ENCODE results near the gene PLEKHG4B. TPM values are rescaled to one million over a fixed set of nuclear protein-coding genes. Genes with fewer than 3 reads are reported as not detected.
"Not testable (repeated sequence)": the region's sequence is repeated elsewhere in the genome, so short reads cannot be mapped to it uniquely, and the experiment has no call there.

PLEKHG4B gene
- total and polyA plus RNA-seq, 2 experiments from 2014 or later, result 9.9 to 20.1 TPM

DNA sequence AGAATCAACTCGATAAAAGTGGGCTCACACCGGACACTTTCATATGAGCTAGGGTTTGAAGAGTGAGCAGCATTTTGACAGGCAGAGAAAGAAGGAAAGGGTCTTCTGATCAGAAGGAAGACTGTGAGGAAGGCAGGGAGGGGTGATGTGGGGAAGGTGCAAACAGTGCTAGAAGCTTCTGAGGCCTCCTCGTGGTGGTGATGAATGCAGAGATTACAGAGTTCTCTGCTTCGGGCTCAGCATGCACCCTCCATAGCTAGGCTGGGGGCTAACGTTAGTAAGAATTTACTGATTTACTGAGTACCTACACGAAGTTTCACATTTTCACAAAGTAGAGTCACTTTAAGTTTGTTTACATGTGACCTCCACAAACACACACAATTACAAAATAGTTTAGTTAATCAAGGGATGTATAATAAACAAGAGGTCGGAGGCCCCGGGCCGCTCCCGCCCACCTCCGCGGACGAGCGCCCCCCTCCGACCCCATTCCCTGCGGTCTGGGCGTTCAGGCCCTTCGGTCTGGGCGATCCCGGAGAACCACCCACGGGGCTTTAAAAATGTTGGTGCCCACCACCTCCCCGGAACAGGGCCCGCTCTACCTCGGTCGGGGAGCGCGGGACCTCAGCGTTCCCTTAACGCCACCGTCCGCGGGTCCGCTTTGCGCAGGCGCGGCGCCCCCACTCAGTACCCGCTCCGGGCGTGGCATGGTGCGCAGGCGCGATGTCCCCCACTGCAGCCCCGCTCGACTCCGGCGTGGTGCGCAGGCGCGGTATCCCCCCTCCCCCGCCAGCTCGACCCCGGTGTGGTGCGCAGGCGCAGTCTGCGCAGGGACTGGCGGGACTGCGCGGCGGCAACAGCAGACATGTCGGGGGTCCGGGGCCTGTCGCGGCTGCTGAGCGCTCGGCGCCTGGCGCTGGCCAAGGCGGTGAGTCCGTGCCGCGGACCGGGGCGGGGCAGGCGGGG, 125.8 kb downstream of the PLEKHG4B start, which contains the start of the genes CCDC127 and SDHA:
CCDC127 (minus strand) TSS at position 660 of the 963 bp plus-strand sequence. CDS start 1,304 bp downstream, outside the sequence.
SDHA (plus strand) TSS at position 827 of the 963 bp plus-strand sequence; CDS start at position 863, 36 bp downstream.
- DNase-seq (ENCODE audit: low read depth in 1 of 2, low spot score in 1 of 2), result peak; percentile 94 to 97
- H3K9me3 ChIP-seq (ENCODE audit: low read depth); H3K27me3 ChIP-seq; H3K36me3 ChIP-seq; H3K4me1 ChIP-seq (ENCODE audit: low read depth): not testable (repeated sequence)
- peak within 1 kb of the TSS; percentile 94 for H3K4me3 ChIP-seq
- peak within 1 kb of the TSS; percentile 95 for H3K27ac ChIP-seq
- TF ChIP-seq, protein P1, sequence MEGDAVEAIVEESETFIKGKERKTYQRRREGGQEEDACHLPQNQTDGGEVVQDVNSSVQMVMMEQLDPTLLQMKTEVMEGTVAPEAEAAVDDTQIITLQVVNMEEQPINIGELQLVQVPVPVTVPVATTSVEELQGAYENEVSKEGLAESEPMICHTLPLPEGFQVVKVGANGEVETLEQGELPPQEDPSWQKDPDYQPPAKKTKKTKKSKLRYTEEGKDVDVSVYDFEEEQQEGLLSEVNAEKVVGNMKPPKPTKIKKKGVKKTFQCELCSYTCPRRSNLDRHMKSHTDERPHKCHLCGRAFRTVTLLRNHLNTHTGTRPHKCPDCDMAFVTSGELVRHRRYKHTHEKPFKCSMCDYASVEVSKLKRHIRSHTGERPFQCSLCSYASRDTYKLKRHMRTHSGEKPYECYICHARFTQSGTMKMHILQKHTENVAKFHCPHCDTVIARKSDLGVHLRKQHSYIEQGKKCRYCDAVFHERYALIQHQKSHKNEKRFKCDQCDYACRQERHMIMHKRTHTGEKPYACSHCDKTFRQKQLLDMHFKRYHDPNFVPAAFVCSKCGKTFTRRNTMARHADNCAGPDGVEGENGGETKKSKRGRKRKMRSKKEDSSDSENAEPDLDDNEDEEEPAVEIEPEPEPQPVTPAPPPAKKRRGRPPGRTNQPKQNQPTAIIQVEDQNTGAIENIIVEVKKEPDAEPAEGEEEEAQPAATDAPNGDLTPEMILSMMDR (IDR thresholded peaks at IDR 0.05; ENCODE audit: low read depth, low read length), result peak; percentile 46

DNA sequence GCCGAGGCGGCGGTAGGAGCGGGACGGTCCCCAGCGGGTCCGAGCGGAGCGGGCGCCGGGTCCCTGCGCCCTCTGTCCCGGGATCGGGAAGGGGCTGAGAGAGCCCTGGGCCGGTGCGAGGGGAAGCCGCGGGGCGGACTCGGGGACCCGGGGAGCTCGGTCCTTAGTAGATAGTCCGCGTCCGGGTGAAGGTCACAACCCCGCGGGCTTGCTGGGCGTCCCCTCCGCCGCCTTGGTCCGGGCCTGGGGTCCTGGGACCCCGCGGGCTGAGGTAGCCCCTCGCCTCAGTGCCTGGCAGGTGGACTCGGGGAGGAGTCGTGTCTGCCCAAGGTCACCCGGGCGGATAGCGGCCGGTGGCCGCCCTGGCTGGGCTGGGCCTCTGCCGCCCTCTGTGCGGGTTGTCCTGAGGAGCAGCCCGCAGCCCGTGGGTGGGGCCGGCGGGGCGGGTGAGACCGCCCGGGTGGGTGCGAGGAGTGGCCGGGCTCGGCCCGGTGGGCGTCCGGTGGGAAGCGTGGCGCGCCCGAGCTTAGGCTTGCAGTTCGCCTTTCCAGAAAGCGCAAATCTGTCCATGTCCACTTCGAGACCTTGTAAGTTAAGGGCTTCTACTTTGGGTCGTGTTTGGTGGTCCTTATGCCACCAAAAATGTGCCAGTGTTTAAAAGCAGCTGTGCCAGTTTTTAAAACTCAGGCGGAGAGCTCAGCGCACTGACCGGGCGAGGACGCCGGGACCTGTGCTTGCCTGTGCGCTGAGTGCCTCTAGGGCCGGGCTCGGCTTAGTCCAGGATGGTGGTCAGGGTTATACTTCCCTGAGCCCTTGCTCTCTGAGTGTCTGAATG, 126.7 kb downstream of the PLEKHG4B start:
- no peaks in the 10 kb centered on the region for H3K9me3 ChIP-seq (ENCODE audit: low read depth)
- DNase-seq (ENCODE audit: low read depth in 1 of 2, low spot score in 1 of 2), result peak; percentile 51 to 56
- H3K36me3 ChIP-seq, result no peaks in the 10 kb centered on the region
- TF ChIP-seq, protein P1 (IDR thresholded peaks at IDR 0.05; ENCODE audit: low read depth, low read length), result no peak
- H3K4me1 ChIP-seq (ENCODE audit: low read depth), result peaks cover 8% of the 10 kb centered on the region
- H3K27ac ChIP-seq, result peak overlapping the region; percentile 95
- H3K4me3 ChIP-seq, result peak overlapping the region; percentile 94
- no peaks in the 10 kb centered on the region for H3K27me3 ChIP-seq

DNA sequence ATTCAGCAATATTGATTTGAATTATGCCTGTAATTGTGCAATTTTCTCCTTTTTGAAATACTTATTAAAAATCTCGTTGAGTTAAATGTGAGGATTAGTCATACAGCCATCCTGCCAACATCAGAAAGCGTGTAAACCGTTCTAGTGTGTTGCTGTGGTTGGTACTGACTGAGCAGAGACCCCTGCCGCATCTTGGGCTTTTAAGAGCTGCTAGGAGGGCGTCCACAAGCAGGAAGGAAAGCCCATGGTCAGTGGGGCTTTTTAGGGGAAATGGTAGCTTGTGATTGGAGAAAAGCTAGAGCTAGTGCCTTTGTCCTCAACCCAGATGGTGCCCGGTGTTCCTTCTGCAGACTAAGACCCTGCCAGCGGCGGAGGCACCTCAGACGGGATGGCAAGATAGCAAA, 127.5 kb downstream of the PLEKHG4B start:
- Histone ChIP-seq H3K27me3 (no peaks in the 10 kb centered on the region), H3K4me3 (peak overlapping the region; percentile 94), H3K4me1 (ENCODE audit: low read depth) (peaks cover 8% of the 10 kb centered on the region), H3K36me3 (peaks cover 2% of the 10 kb centered on the region), H3K9me3 (ENCODE audit: low read depth) (no peaks in the 10 kb centered on the region), H3K27ac (no peak overlapping the region)
- DNase-seq (ENCODE audit: low read depth in 1 of 2, low spot score in 1 of 2), result peak; percentile 26 to 40
- TF ChIP-seq, protein P1 (IDR thresholded peaks at IDR 0.05; ENCODE audit: low read depth, low read length), result no peak

DNA sequence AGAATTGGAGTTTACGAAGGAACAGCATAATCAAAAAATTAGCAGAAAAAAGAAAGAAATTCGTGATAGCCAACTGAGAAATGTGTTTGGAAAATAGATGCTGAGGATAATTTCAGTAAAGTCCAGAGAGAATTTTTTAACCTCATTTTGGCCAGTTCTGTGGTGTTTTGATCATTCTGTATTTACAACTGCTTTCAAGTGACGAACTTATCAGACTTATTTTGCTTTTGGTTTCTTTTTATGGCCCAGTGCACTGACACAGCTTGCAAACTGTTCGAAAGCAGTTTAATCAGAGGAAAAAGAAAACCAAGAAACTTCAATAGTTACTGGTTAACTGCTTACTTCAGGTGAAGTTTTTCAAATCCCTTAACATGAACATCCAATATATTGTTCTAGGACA, 128.0 kb downstream of the PLEKHG4B start:
- TF ChIP-seq, protein P1 (IDR thresholded peaks at IDR 0.05; ENCODE audit: low read depth, low read length), result no peak
- Histone ChIP-seq H3K27ac (no peak overlapping the region), H3K4me3 (peak overlapping the region; percentile 94), H3K9me3 (ENCODE audit: low read depth) (no peaks in the 10 kb centered on the region), H3K27me3 (no peaks in the 10 kb centered on the region), H3K36me3 (peaks cover 7% of the 10 kb centered on the region), H3K4me1 (ENCODE audit: low read depth) (peaks cover 8% of the 10 kb centered on the region)
- no peak for DNase-seq (ENCODE audit: low read depth in 1 of 2, low spot score in 1 of 2)

DNA sequence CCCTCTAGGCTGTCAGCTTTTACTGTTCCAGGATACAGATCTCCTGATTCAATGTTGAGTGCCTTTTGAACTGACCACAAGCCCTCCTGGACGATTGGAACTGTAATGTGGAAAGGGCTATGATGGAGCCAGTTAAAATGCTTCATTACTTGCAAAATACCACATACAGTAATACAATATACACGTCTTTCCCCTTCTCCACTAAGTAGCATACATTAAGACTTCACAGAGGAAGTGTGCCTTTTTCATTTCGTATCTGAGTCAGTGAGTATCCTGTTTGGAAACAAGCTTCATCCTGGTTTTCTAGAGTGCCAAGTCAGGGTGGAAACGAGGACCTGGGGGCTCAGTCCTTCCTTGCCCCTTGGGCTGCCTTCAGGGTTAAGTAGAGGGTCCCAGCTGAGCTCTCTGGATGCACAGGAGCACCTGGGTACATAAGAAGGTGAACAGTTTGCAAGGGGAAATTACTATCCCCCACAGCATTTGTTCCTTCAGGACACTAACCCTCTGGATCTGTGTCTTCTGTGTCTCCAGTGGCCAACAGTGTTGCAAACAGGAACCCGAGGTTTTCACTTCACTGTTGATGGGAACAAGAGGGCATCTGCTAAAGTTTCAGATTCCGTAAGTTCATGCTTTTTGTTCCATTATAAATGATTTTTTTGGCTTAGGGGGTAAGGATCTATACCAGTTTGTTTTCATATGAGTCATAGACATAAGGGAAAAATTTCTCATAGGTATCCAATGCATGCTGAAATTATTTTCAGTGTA, 131.2 kb downstream of the PLEKHG4B start:
- H3K27me3 ChIP-seq; H3K4me1 ChIP-seq (ENCODE audit: low read depth); H3K4me3 ChIP-seq; H3K27ac ChIP-seq; H3K9me3 ChIP-seq (ENCODE audit: low read depth): not testable (repeated sequence)
- H3K36me3 ChIP-seq, result peaks cover 22% of the 10 kb centered on the region
- peak in 1 of 2 donors; percentile 25 for DNase-seq (ENCODE audit: low read depth in 1 of 2, low spot score in 1 of 2)
